OCI-LY7 (cell line): ENCODE results near the gene SCARB1.

ENCODE experiments used
- CTCF ChIP-seq: fragments of 200-600 bp; sonication (generic); conservative IDR thresholded peaks from 2 replicates; pipeline ENCODE4 v1.5.1; 2014; ENCODE audit warnings: mild to moderate bottlenecking, antibody characterized with exemption, low read length, moderate library complexity, mixed read lengths
- EZH2phosphoT487 ChIP-seq: fragments of 200-600 bp; sonication (generic); IDR thresholded peaks from 2 replicates; pipeline ENCODE4 v1.6.1; 2018; ENCODE audit warnings: low read depth, borderline replicate concordance, mild to moderate bottlenecking, mixed run types, antibody characterized with exemption, low read length, moderate library complexity, mixed read lengths

- TF ChIP-seq CTCF (no peak), EZH2phosphoT487 (no peak)
Measured at GRCh38 chr12:124875803-124876132, 12.1 kb upstream of the SCARB1 start.
